Prostate gland (tissue), 2 donors: Measurements from ENCODE around the gene KCNJ11.

ENCODE experiments used
- CTCF ChIP-seq, 4 experiments: fragments of 200-600 bp in 2 of 4; fragments of 450-650 bp in 2 of 4; sonication (generic) in 2 of 4; IDR thresholded peaks; 1 replicate in 3 of 4; 2 replicates in 1 of 4; pipeline ENCODE4 v1.5.1; 2016 to 2019; ENCODE audit warnings: antibody characterized with exemption in 4 of 4, mild to moderate bottlenecking in 2 of 4, moderate library complexity in 2 of 4
- POLR2AphosphoS5 ChIP-seq: sonication (generic); formaldehyde crosslinking; IDR thresholded peaks from one replicate; pipeline ENCODE4 v1.6.1; 2017; ENCODE audit warnings: antibody characterized with exemption

GRCh38 chr11:17369684-17370243 is 18.7 kb downstream of the KCNJ11 start:
- TF ChIP-seq POLR2AphosphoS5 (no peak), CTCF (IDR thresholded peaks at IDR 0.05) (no peak)
